HEK293T (cell line): ENCODE data around the gene TM4SF18.

Source experiments
- ARNT ChIP-seq: fragments of 450-650 bp; IDR thresholded peaks from 2 replicates; pipeline ENCODE4 v1.6.1; 2017; ENCODE audit warnings: mild to moderate bottlenecking
- FOXA1 ChIP-seq: fragments of 450-650 bp; IDR thresholded peaks from 2 replicates; pipeline ENCODE4 v1.6.1; 2016; ENCODE audit warnings: mild to moderate bottlenecking
- FOXK2 ChIP-seq: fragments of 450-650 bp; IDR thresholded peaks from 2 replicates; pipeline ENCODE4 v1.6.1; 2016; ENCODE audit warnings: mild to moderate bottlenecking
- FOXM1 ChIP-seq: fragments of 450-650 bp; IDR thresholded peaks from 2 replicates; pipeline ENCODE4 v1.6.1; 2017; ENCODE audit warnings: mild to moderate bottlenecking, borderline replicate concordance
- NFRKB ChIP-seq: fragments of 450-650 bp; IDR thresholded peaks from 2 replicates; pipeline ENCODE4 v1.6.1; 2016; ENCODE audit warnings: mild to moderate bottlenecking, moderate library complexity
- SP1 ChIP-seq: fragments of 450-650 bp; IDR thresholded peaks from 2 replicates; pipeline ENCODE4 v1.6.1; 2017
- ZNF384 ChIP-seq: fragments of 450-650 bp; IDR thresholded peaks from 2 replicates; pipeline ENCODE4 v1.6.1; 2016
- TF ChIP-seq, protein P1 (sequence below): fragments of 450-650 bp; IDR thresholded peaks from 2 replicates; pipeline ENCODE4 v1.6.1; 2016

DNA sequence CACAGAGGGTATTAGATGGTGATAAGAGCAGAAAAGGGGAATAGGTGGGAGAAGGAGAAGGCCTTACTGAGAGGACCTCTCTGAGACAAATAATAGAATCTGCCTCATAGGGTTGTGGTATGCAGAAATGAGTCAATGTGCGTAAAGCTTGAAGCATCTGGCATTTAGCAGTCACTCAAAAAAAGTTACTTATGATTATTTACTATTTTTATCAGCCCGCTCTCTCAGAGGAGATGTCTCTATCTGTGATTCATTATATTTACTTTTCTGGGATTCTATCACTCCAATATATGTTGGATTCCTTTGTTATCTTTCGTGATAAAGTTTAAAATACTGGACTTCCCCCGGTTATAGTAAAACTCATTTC is 48.6 kb upstream of the TM4SF18 start:
- TF ChIP-seq SP1 (no peak), ARNT (no peak), FOXM1 (no peak), FOXA1 (no peak), ZNF384 (no peak), FOXK2 (no peak), NFRKB (no peak)
- TF ChIP-seq, protein P1, sequence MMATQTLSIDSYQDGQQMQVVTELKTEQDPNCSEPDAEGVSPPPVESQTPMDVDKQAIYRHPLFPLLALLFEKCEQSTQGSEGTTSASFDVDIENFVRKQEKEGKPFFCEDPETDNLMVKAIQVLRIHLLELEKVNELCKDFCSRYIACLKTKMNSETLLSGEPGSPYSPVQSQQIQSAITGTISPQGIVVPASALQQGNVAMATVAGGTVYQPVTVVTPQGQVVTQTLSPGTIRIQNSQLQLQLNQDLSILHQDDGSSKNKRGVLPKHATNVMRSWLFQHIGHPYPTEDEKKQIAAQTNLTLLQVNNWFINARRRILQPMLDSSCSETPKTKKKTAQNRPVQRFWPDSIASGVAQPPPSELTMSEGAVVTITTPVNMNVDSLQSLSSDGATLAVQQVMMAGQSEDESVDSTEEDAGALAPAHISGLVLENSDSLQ: no peak
